Gastroesophageal sphincter (tissue), 4 donors: ENCODE measurements around the gene SH3RF1. TPM values are rescaled to one million over a fixed set of nuclear protein-coding genes. Genes with fewer than 3 reads are reported as not detected.

ENCODE experiments used
- ATAC-seq: fragments of 150-250 bp; one replicate; pipeline ENCODE4 v1.9.1; 2016; ENCODE audit warnings: mild to moderate bottlenecking, moderate library complexity
- H3K27ac ChIP-seq, 4 donors: fragments of 200-600 bp; sonication (generic) in 3 of 4; 1 replicate in 3 of 4; 2 replicates in 1 of 4; pipeline ENCODE4 v1.5.1; 2016 to 2019
- H3K27me3 ChIP-seq: fragments of 200-600 bp; sonication (generic); one replicate; pipeline ENCODE4 v1.5.1; 2019
- H3K36me3 ChIP-seq, 2 donors: fragments of 200-600 bp; sonication (generic); one replicate each; pipeline ENCODE4 v1.5.1; 2019; ENCODE audit warnings: control low read depth in 1 of 2
- H3K4me1 ChIP-seq, 3 donors: fragments of 200-600 bp; sonication (generic); 1 replicate in 2 of 3; 2 replicates in 1 of 3; pipeline ENCODE4 v1.5.1; 2016 to 2019; ENCODE audit warnings: control low read depth in 2 of 3
- H3K4me3 ChIP-seq, 2 donors: fragments of 200-600 bp; sonication (generic); one replicate each; pipeline ENCODE4 v1.5.1; 2019; ENCODE audit warnings: mild to moderate bottlenecking in 1 of 2, moderate library complexity in 1 of 2
- H3K9me3 ChIP-seq, 3 donors: fragments of 200-600 bp; sonication (generic); one replicate each; pipeline ENCODE4 v1.5.1; 2017 to 2019; ENCODE audit warnings: control low read depth in 2 of 3
- EP300 ChIP-seq: sonication (generic); formaldehyde crosslinking; IDR thresholded peaks from one replicate; pipeline ENCODE4 v1.6.1; 2017; ENCODE audit warnings: antibody characterized with exemption, mild to moderate bottlenecking
- POLR2A ChIP-seq, 2 donors: fragments of 450-650 bp; IDR thresholded peaks; one replicate each; pipeline ENCODE4 v1.6.1; 2017; ENCODE audit warnings: antibody characterized with exemption in 2 of 2, mild to moderate bottlenecking in 2 of 2, moderate library complexity in 1 of 2
- POLR2AphosphoS5 ChIP-seq: sonication (generic); formaldehyde crosslinking; IDR thresholded peaks from one replicate; pipeline ENCODE4 v1.6.1; 2017; ENCODE audit warnings: antibody characterized with exemption
- WGBS, 2 donors: methylation state at CpG; one replicate each; pipeline ENCODE4 v1.1.5; 2018; ENCODE audit warnings: low coverage in 1 of 2; 5-methylcytosine and 5-hydroxymethylcytosine counted together
- total RNA-seq, 4 donors: library from RNA; depleted of rRNA; stranded (reverse); fragments of >200 nt; gene quantifications; one replicate each; pipeline ENCODE4 v1.1.0, GENCODE V29; 2016
- TF ChIP-seq, protein P1 (sequence below), 4 experiments: fragments of 200-600 bp in 2 of 4; fragments of 450-650 bp in 2 of 4; sonication (generic) in 1 of 4; IDR thresholded peaks; one replicate each; pipeline ENCODE4 v1.5.1; 2017 to 2019; ENCODE audit warnings: antibody characterized with exemption in 4 of 4, mild to moderate bottlenecking in 2 of 4, moderate library complexity in 2 of 4

SH3RF1 gene
- total RNA-seq, 4 donors from 2014 or later: 9.2 to 17.6 (median 13.3) TPM

GRCh38 chr4:169062897-169063244 is 207.9 kb downstream of the SH3RF1 start:
- H3K9me3 ChIP-seq: no peaks in the 10 kb centered on the region
- TF ChIP-seq POLR2AphosphoS5: no peak
- TF ChIP-seq, protein P1, sequence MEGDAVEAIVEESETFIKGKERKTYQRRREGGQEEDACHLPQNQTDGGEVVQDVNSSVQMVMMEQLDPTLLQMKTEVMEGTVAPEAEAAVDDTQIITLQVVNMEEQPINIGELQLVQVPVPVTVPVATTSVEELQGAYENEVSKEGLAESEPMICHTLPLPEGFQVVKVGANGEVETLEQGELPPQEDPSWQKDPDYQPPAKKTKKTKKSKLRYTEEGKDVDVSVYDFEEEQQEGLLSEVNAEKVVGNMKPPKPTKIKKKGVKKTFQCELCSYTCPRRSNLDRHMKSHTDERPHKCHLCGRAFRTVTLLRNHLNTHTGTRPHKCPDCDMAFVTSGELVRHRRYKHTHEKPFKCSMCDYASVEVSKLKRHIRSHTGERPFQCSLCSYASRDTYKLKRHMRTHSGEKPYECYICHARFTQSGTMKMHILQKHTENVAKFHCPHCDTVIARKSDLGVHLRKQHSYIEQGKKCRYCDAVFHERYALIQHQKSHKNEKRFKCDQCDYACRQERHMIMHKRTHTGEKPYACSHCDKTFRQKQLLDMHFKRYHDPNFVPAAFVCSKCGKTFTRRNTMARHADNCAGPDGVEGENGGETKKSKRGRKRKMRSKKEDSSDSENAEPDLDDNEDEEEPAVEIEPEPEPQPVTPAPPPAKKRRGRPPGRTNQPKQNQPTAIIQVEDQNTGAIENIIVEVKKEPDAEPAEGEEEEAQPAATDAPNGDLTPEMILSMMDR (IDR thresholded peaks at IDR 0.05): no peak
- TF ChIP-seq POLR2A (IDR thresholded peaks at IDR 0.05): no peak
- no peak for TF ChIP-seq EP300
- H3K36me3 ChIP-seq: no peaks in the 10 kb centered on the region
- ATAC-seq: peak; percentile 6
- peak overlapping the region in 3 of 4 donors; percentile 40 to 59 (median 56) for H3K27ac ChIP-seq
- H3K4me1 ChIP-seq: peaks cover 0 to 34% (median 4%) of the 10 kb centered on the region in 3 donors
- 42 to 43% methylated on average over 4 to 6 of the region's 6 CpGs for WGBS, 2 donors
- H3K27me3 ChIP-seq: no peaks in the 10 kb centered on the region
- no peak overlapping the region for H3K4me3 ChIP-seq

- peaks cover 0 to 34% (median 4%) of the 10 kb centered on the region in 3 donors for H3K4me1 ChIP-seq
- H3K27me3 ChIP-seq: no peaks in the 10 kb centered on the region
- TF ChIP-seq, protein P1 (IDR thresholded peaks at IDR 0.05): no peak
- TF ChIP-seq POLR2A (IDR thresholded peaks at IDR 0.05) (no peak), POLR2AphosphoS5 (no peak), EP300 (no peak)
- H3K4me3 ChIP-seq: no peak overlapping the region
- H3K9me3 ChIP-seq: no peaks in the 10 kb centered on the region
- WGBS, 2 donors: 75 to 88% methylated on average over 1 to 3 of the region's 3 CpGs
- no peak overlapping the region for H3K27ac ChIP-seq
- ATAC-seq: no peak
- no peaks in the 10 kb centered on the region for H3K36me3 ChIP-seq
Observed at GRCh38 chr4:169061386-169061785, 209.4 kb downstream of the SH3RF1 start.

- H3K27me3 ChIP-seq: no peaks in the 10 kb centered on the region
- H3K36me3 ChIP-seq: no peaks in the 10 kb centered on the region
- no peak for ATAC-seq
- no peaks in the 10 kb centered on the region for H3K9me3 ChIP-seq
- TF ChIP-seq POLR2A (IDR thresholded peaks at IDR 0.05) (no peak), EP300 (no peak), POLR2AphosphoS5 (no peak)
- TF ChIP-seq, protein P1 (IDR thresholded peaks at IDR 0.05): no peak
- H3K27ac ChIP-seq: peak overlapping the region in 3 of 4 donors; percentile 56 to 73 (median 61)
- peaks cover 0 to 34% (median 4%) of the 10 kb centered on the region in 3 donors for H3K4me1 ChIP-seq
- no peak overlapping the region for H3K4me3 ChIP-seq
- WGBS, 2 donors: 40 to 59% methylated on average over 1 to 6 of the region's 9 CpGs
Observed at GRCh38 chr4:169060391-169061091, 210.2 kb downstream of the SH3RF1 start.

GRCh38 chr4:169059306-169060211 is 211.2 kb downstream of the SH3RF1 start:
- Histone ChIP-seq H3K4me3 (no peak overlapping the region), H3K9me3 (no peaks in the 10 kb centered on the region), H3K36me3 (no peaks in the 10 kb centered on the region), H3K4me1 (peaks cover 0 to 34% (median 4%) of the 10 kb centered on the region in 3 donors), H3K27me3 (no peaks in the 10 kb centered on the region), H3K27ac (peak overlapping the region in 3 of 4 donors; percentile 56 to 73 (median 61))
- TF ChIP-seq POLR2A (IDR thresholded peaks at IDR 0.05) (no peak), EP300 (no peak), POLR2AphosphoS5 (no peak)
- TF ChIP-seq, protein P1 (IDR thresholded peaks at IDR 0.05): no peak
- peak; percentile 52 for ATAC-seq
- 49 to 79% methylated on average over 10 to 15 of the region's 22 CpGs for WGBS, 2 donors
